GM20000 (cell line): ENCODE measurements around the gene TJP2.

Experiments
- DNase-seq: peaks from one replicate; pipeline ENCODE4 v3.0.0; 2012; ENCODE audit warnings: low spot score
- CTCF ChIP-seq: IDR thresholded peaks from 2 replicates; pipeline ENCODE4 v1.5.1; 2012; ENCODE audit warnings: mild to moderate bottlenecking, control low read depth; ENCODE audit errors: extremely low read depth, missing control alignments

TJP2 gene

DNA sequence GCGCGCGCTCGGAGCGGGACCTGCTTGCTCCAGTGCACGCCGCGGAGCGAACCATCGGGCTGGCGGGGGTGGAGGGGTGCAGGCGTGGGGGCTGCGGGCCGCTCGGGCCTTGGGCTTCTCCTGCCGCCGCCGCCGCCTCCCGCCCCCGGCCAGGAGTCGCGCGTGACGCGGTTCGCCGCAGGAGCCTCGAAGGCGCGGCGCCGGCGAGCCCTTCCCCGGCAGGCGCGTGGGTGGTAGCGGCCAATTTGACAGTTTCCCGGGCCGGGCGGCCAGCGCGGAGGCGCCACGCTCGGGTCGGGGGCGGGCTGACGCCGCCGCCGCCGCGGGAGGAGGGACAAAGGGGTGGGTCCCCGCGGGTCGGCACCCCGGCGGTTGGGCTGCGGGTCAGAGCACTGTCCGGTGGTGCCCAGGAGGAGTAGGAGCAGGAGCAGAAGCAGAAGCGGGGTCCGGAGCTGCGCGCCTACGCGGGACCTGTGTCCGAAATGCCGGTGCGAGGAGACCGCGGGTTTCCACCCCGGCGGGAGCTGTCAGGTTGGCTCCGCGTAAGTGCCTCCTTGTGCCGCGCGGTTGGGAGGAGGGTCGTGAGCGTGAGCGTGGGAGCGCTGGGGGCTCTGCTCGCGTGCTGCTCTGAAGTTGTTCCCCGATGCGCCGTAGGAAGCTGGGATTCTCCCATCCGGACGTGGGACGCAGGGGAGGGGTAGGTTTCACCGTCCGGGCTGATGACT is at the start of gene TJP2:
Gene TJP2 (plus strand): TSS at position 387 of the 725 bp plus-strand sequence. CDS start 96 bp downstream, at position 483.
- peak; percentile 85 for DNase-seq

GRCh38 chr9:69130456-69131441 is 43.3 kb upstream of the TJP2 start:
- TF ChIP-seq CTCF = no peak
- no peak for DNase-seq

More for the DNA sequence above, at the start of gene TJP2:
- no peak for TF ChIP-seq CTCF

- DNase-seq = no peak
- TF ChIP-seq CTCF = no peak
Measured at GRCh38 chr9:69131682-69132081, 42.4 kb upstream of the TJP2 start.

DNA sequence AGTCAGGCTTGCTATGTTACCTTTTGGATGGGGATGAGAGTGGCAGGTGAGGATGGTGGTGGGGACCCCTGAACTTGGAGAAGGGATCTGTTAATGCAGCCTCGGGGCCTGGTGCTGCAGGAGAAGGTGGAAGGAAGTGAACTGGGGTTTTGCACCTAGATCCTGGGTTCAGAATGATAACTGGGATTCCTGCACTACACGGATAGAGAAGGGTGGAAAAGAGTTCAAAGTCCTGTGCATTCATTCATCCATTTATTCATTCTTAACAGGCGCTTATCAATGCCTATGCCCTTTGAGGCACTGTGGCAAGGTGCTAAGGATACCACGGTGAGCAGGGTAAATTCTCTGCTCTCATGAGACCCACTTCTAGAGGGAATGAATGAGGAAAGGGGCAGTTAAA is 41.7 kb upstream of the TJP2 start:
- no peak for TF ChIP-seq CTCF

GRCh38 chr9:69134412-69134811 is 39.7 kb upstream of the TJP2 start:
- no peak for DNase-seq
- no peak for TF ChIP-seq CTCF

More for the DNA sequence above, 41.7 kb upstream of the TJP2 start:
- no peak for DNase-seq

- no peak for TF ChIP-seq CTCF
- no peak for DNase-seq
Measured at GRCh38 chr9:69136185-69136584, 37.9 kb upstream of the TJP2 start.

GRCh38 chr9:69136779-69137178 is 37.3 kb upstream of the TJP2 start:
- DNase-seq = no peak
- TF ChIP-seq CTCF = no peak
